ENCODE measurements around the gene GRIN1. TPM values are rescaled to one million over a fixed set of nuclear protein-coding genes. Genes with fewer than 3 reads are reported as not detected.
A peak's percentile ranks its signal among the peaks of the same experiment; 100 is the strongest.

Gene GRIN1
- total and polyA plus RNA-seq, 2 of the 8 experiments (the other 6 are each of a cell fraction or from before 2014, with no cell fraction given) = 0.48 to 2.1 TPM

DNA sequence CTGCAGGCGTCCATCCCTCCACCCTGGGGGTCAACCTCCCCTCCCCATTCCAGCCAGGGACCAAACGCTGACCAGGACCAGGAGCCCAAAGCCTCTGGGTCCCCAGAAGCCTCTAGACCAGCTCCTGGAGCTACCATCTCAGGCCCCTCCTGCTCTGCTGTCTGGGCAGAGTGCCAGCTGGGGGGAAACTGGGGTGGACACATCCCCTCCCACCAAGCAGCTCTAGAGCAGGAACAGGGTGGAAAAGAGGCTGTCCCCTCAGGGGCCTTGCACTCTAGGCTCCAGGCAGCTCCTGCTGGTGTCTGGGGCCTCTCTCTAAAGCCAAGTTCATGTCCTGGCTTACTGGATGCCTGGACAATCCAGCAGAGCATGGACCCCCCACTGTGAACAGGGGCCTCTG lies 53.9 kb downstream of the GRIN1 start:
- Histone ChIP-seq H3K23ac (ENCODE audit: insufficient read length) (no peak overlapping the region), H3K79me1 (ENCODE audit: low read depth, low read length) (peaks cover 12% of the 10 kb centered on the region), H3K79me2 (ENCODE audit: control insufficient read depth in 1 of 2, insufficient read depth in 2 of 2, low read length in 2 of 2) (peaks cover 0 to 23% of the 10 kb centered on the region in 2 experiments; a peak in 1 of 4 replicates), H4K8ac (ENCODE audit: extremely low read depth, insufficient read depth, low read length) (peak overlapping the region; percentile 46; the same call in 1 of the 2 replicates), H3K4me3 (ENCODE audit: extremely low read depth in 1 of 4, insufficient read depth in 2 of 4, low read depth in 3 of 4, low read length in 4 of 4) (no peak overlapping the region), H3K23me2 (ENCODE audit: low read depth, low read length) (peaks cover 3% of the 10 kb centered on the region; the same call in 1 of the 2 replicates), H2BK120ac (replicated peaks; ENCODE audit: low read depth, low read length) (no peak overlapping the region), H4K20me1 (replicated peaks in 1 of 2; ENCODE audit: control insufficient read depth in 1 of 2, insufficient read depth in 2 of 2, low read length in 2 of 2) (peaks cover 15 to 30% of the 10 kb centered on the region in 2 experiments), H3K4me2 (ENCODE audit: insufficient read depth in 1 of 2, low read depth in 2 of 2, low read length in 2 of 2) (no peak overlapping the region), H3K56ac (replicated peaks; ENCODE audit: insufficient read length, low read depth, low read length) (no peak overlapping the region), H3K9ac (replicated peaks in 1 of 4; ENCODE audit: extremely low read depth in 1 of 4, low read depth in 3 of 4, low read length in 3 of 4) (no peak overlapping the region), H4K5ac (ENCODE audit: insufficient read length, low read depth, low read length) (no peak overlapping the region), H3K18ac (ENCODE audit: extremely low read depth, low read length) (no peak overlapping the region), H3K36me3 (ENCODE audit: control insufficient read depth in 2 of 4, insufficient read depth in 4 of 4, low read length in 3 of 4) (peaks cover 0 to 4% (median 1%) of the 10 kb centered on the region in 4 experiments; a peak in 2 of 8 replicates), H2AK5ac (ENCODE audit: low read depth, low read length) (no peak overlapping the region), H3K27ac (ENCODE audit: low read depth, low read length) (no peak overlapping the region), H3K14ac (ENCODE audit: insufficient read length) (no peak overlapping the region), H2BK20ac (ENCODE audit: low read length) (no peak overlapping the region), H2BK12ac (ENCODE audit: low read depth, low read length) (no peak overlapping the region), H2AFZ (ENCODE audit: low read length) (no peak overlapping the region), H3K27me3 (replicated peaks in 1 of 4; ENCODE audit: control insufficient read depth in 3 of 4, extremely low read depth in 1 of 4, insufficient read depth in 3 of 4, low read length in 3 of 4) (no peaks in the 10 kb centered on the region), H4K91ac (replicated peaks; ENCODE audit: insufficient read length, low read length) (no peak overlapping the region), H3K4me1 (replicated peaks in 1 of 4; ENCODE audit: control insufficient read depth in 3 of 4, insufficient read depth in 4 of 4, low read length in 3 of 4) (peaks cover 0 to 25% (median 8%) of the 10 kb centered on the region in 4 experiments; a peak in 6 of 7 replicates), H3K4ac (replicated peaks; ENCODE audit: insufficient read length, low read depth, low read length) (no peak overlapping the region), H3K9me3 (ENCODE audit: insufficient read depth in 2 of 2, low read depth in 1 of 2, low read length in 1 of 2) (no peaks in the 10 kb centered on the region), H2BK5ac (ENCODE audit: low read depth, low read length) (no peak overlapping the region), H2BK15ac (ENCODE audit: low read length) (no peak overlapping the region)
- no peak for TF ChIP-seq SAP30 (IDR thresholded peaks at IDR 0.05; ENCODE audit: insufficient read depth, insufficient replicate concordance, low read length)
- no peak for TF ChIP-seq RFX5 (IDR thresholded peaks at IDR 0.05; ENCODE audit: borderline replicate concordance, low read depth, low read length)
- TF ChIP-seq POU5F1 (IDR thresholded peaks at IDR 0.05; ENCODE audit: low read depth, low read length) = no peak
- TF ChIP-seq FOSL1 (IDR thresholded peaks at IDR 0.05; ENCODE audit: insufficient read depth, low read depth, low read length) = no peak
- FAIRE-seq (no peak), DNase-seq (ENCODE audit: low read depth in 1 of 2, low spot score in 2 of 2) (no peak)
- POLR2A ChIA-PET (ENCODE audit: partially characterized antibody) = interaction anchor here (0.6 to 11.0 kb wide), 7 partner anchors 9 to 67 kb away, joined by 3 to 107 read pairs (median 3); partner anchors contain the start of genes NDOR1, RNF224, TMEM203 and TUBB4B
- CTCF ChIA-PET (ENCODE audit: partially characterized antibody) = interaction anchor here (1.1 to 14.0 kb wide), 5 partner anchors 15 to 62 kb away, joined by 3 to 204 read pairs (median 4); partner anchors contain the start of genes CYSRT1, LRRC26, RNF208 and RNF224
- 79% methylated on average over 2 of the region's 2 CpGs; no CpG with 5 or more reads in 1 of the 2 experiments for WGBS, 2 experiments (ENCODE audit: extremely low coverage in 1 of 2, insufficient coverage in 1 of 2, insufficient read length in 1 of 2, insufficient replicate concordance in 2 of 2, low coverage in 1 of 2, low lambda C conversion rate in 2 of 2, missing lambda C conversion rate in 1 of 2)

All from H1 (cell line).